EH (cell line): ENCODE results near the gene TTLL3.
"Not testable (repeated sequence)": the region's sequence is repeated elsewhere in the genome, so short reads cannot be mapped to it uniquely, and the experiment has no call there.

Experiments
- DNase-seq: peaks from one replicate; pipeline ENCODE4 v3.0.0-alpha.2; 2015; ENCODE audit warnings: low read depth

The TTLL3 gene

DNA sequence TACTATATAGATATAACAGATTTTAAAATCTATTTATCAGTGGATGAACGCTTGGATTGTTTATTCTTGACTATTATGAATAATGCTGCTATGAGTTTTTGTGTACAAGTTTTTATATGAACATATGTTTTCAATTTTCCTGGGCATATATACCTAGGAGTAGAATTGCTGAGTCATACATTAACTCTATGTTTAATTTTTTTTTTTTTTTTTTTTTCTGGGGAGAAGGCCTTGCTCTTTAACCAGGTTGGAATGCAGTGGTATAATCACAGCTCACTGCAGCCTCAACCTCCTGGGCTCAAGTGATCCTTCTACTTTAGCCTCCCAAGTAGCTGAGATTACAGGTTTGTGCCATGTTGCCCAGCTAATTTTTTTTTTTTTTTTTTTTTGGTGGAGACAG, 60.9 kb downstream of the TTLL3 start:
- peak; percentile 82 for DNase-seq

DNA sequence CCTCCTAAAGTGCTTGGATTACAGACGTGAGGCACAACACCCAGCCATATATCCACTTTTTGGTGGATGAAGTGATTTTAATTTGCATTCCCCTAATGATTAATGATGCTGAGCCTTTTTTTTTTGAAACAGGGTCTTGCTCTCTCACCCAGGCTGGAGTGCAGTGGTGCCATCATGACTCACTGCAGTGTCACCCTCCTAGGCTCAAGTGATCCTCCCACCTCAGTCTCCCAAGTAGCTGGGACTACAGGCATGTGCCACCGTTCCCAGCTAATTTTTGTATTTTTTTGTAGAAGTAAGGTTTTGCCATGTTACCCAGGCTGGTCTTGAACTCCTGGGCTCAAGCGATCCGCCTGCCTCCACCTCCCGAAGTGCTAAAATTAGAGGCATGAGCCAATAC, 62.0 kb downstream of the TTLL3 start:
- DNase-seq, result not testable (repeated sequence)

DNA sequence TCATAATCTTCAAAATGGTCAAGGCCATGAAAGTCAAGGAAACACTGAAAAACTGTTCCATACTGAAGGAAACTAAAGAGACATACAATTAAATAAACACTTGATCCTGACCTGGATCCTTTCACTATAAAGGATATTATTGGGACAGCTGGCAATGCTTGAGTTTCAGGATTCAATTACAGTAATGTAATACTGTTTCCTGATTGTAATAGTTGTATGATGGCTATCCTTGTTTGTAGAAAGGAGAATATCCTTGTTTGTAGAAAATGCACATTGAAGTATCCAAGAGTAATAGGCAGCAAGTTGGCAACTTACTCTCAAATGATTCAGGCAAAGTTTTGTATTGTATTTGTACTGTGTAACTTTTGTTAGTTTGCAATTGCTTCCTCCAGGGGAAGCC, 65.4 kb downstream of the TTLL3 start:
- no peak for DNase-seq

DNA sequence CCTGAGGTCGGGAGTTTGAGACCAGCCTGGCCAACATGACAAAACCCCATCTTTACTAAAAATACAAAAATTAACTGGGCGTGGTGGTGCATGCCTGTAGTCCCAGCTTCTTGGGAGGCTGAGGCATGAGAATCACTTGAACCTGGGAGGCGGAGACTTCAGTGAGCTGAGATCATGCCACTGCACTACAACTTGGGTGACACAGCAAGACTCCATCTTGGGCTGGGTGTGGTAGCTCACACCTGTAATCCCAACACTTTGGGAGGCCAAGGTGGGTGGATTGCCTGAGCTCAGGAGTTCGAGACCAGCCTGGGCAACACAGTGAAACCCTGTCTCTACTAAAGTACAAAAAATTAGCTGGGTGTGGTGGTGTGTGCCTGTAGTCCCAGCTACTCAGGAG, 66.2 kb downstream of the TTLL3 start:
- DNase-seq, result not testable (repeated sequence)

DNA sequence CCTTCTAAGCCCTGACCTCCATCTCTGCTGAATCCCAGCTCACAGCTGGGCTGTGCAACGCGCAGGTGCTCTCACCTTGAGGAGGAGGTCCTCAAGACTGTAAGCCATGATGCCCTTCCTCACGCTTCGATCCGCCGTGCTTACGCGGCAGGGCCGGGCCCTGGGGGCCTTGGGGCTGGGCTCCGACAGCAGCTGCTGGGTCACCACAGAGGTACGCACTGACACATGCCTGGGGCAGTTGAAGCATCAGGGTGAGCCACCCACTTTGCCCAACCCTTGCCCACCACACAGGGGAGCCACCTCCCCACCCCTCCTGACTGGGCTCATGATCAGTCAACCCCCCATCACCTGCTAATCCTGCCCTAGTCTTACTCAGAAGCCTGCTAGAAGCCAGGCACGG, 66.9 kb downstream of the TTLL3 start:
- no peak for DNase-seq

DNA sequence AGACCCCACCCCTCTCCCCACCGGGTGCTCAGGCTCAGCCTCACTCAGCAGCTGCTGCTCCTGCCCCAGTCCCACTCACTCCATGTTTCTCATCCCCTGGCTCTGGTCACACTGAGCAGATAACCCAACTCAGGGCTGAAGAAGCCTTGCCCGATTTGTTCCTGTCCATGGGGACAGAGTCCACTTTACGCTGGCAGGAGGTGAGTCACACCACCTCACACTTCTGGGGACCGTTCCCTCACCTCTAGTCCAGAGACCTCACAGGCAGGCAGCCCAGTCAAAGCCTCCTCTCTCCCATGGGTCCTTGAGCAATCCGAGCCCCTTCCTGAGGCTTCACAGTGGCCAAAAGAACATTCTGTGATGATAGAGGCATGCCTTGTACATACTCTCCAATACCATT, 68.6 kb downstream of the TTLL3 start:
- no peak for DNase-seq

DNA sequence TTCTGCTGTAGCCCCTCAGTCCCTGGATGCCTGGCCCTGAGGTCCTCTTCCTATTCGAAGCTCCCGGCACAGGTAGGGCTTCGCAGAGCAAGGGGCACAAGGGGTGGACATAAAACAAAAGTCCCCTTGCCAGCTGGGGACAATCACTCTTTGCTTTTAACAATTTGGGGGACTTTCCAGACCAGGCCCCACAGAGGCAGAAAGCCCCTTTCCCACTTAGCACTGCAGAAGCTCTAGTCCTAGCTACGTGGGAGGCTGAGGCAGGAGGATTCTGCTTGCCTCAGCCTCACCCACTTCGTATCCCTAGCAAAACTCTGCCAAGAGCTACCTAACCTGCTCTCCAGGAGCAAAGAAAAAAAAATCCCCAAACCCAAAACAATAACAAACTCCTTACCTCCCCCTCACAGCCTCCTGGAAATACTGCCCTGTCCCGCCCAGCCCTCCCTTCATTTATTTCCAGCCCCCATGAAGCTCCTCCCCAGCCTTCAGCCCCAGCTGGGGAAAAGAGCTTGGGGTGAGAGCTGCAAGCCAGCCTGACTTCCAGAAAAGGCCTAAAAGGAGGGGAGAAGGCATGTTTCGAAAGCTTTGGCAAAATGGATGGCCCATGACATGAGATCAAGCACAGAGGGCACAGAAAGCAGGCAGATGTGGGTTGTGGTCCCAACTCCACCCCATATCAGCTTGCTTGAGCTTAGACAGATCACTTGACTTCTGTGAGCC, 69.9 kb downstream of the TTLL3 start, which contains the start of gene CIDEC:
Gene CIDEC, minus strand, starts transcription at position 424 of the 720 bp plus-strand sequence. CDS start 1,767 bp downstream, outside the sequence.
- no peak for DNase-seq

DNA sequence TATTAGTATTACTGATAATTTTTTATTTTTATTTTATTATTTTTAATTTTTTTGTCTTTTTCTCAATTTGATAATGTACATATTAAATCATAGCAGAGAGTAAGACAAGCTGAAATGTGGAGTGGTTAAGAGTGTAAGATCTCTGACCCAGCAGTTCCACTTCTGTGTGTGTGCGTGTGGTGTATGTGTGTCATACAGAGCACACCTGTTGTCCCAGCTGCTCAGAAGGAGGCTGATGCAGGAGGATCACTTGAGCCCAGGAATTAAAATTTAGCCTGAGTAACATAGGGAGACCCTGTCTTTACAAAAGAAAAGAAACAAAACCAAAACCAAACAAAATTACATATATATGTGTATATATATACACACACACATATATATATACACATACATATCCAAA, 71.4 kb downstream of the TTLL3 start:
- no peak for DNase-seq

DNA sequence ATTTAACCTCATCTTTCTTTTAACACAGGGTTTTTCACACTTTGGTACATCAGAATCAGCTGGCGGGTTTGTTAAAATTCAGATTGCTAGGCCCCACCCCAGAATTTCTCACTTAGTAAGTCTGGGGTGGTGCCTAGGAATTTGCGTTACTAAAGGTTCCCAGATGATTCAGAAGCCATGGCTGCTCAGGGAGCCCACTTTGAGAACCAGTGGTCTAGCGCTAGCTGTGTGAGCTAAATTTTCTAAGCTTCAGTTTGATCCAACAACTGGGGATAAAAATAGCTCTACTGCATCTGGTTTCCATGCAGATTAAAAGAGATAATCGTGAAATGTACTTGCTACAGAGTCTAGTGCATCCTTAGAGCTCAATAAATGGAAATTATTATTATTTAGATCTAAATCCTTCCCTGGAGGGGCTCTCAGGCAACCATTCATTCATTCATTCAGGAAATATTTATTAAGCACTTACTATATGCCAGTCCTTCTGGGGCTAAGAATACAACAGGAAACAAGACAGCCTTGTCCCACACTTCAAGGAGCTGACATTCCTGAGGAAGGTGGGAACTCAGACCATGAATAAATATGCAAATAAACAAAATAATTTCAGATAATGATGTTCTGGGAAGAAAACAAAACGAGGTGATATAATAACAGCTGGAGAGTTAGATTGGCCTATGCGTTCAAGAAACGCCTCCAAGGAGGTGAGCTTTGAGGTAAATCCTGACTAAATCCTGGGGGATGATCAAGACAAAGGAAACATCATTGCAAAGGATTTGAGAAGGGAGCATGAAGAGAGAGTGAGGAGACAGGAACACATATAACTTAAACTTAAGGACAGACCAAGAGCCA, 73.9 kb downstream of the TTLL3 start:
- DNase-seq, result peak; percentile 82

DNA sequence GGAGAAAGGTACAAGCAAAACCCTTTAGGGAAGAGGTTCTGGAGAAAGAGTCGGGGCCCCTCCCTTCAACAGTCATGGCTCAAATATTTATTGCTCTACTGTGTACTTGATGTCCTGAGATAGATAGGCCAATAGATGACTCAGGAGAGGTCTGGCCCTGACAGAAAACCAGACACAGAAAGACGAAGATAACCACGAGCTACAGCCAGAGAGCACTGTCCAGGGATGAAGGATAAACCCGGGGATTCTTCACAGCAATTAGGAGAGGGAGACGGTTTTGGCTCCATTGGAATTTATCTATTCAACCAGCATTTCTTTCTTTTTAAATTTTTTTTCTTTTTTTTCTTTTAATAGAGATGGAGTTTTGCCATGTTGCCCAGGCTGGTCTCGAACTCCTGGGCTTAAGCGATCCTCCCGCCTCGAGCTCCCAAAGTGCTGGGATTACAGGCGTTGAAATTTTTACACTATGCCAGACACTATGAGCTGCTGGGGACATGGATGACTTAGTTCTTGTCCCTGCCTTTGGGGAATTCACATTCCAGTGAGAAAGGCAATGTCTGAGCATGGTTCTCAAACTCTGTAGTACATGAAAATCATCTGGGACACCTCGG, 74.6 kb downstream of the TTLL3 start:
- peak; percentile 95 for DNase-seq
